Mucosa of gallbladder (tissue), 1 donor: ENCODE results near the gene NPAS3. TPM values are rescaled to one million over a fixed set of nuclear protein-coding genes. Genes with fewer than 3 reads are reported as not detected.

Experiments
- DNase-seq: peaks from one replicate; pipeline ENCODE4 v3.0.0-alpha.2; 2020; ENCODE audit warnings: low spot score
- total RNA-seq: library from RNA; stranded (reverse); gene quantifications from one replicate; pipeline ENCODE4 v1.2.1, GENCODE V29; 2021
- donor health status: DM: no; HTN: no; CAD: no.

NPAS3 gene
- total RNA-seq, 1 donor from 2014 or later: 1.8 TPM

- no peak for DNase-seq
Observed at GRCh38 chr14:33315217-33315616, 376.5 kb downstream of the NPAS3 start.

DNA sequence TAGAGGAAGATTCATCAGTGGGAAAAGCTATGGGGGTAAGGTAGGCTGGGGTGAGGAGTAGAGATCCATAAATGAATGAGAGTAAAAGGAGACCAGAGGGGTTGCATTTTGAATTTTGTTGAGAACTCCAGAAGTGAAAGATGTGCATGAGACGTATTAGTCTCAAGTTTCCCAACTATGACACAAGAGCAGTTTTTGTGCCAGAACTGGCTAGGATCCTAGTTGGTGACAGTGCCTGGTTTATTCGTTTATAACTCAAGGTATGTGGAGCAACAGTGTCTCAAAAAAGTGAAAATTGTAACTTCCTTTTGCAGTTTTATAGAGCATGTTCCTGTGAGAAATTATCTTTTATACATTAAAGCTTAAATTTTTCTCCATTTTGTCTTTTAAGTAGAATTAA, 377.0 kb downstream of the NPAS3 start:
- no peak for DNase-seq

- no peak for DNase-seq
Observed at GRCh38 chr14:33317675-33318074, 379.0 kb downstream of the NPAS3 start.

GRCh38 chr14:33323979-33324378, 385.3 kb downstream of the NPAS3 start:
- no peak for DNase-seq

DNA sequence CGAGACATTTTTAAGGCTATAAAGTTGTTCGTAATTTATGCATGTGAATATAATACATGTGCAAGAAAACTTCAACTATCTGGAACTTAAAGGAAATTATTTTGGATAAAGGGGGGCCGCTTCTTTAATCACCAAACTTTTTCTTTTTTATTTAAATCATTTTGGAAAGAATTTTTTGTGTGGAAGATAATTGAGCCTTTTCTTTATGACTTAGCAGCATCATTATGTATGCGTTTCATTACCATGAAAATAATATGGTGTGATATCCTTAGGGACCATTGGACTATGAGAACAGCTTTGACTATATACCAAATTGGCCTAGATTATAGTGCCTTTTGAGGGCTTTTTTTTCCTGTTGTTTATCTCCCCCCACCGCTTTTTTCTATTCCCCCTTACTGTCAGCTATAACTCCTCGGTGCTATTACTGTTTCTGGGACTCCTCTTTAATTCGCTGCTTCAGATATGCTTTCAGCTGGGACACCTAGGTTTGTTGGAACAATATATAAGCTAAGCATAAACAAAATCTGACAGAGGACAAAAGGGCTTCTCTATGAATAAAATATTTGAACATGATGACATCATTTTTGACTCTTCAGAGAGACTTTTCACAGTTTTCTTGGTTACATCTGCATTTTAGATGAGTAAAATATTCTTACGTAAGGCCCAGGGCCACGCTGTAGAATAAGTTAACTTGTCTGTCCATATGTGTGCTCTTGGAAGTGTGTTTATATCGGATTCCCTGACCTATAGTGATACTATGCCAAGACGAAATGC, 392.7 kb downstream of the NPAS3 start:
- no peak for DNase-seq

DNA sequence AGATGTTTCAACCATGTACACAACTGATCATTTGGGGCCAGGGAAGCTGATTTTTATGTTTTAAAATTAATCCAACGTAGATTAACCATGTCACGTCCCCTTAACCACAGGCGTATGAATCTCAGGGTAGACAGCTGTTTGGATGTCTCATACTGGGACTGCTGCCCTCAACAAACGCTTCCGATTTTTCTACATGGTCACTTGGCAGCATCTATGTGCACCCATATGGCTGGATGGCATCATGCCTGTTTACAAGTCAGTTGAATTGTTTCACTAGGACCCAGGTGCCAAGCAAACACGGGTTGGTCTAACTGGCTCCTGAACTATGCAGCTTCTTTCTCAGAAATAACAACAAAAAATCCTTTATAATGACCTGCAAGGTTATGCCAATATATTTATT, 393.8 kb downstream of the NPAS3 start:
- DNase-seq: no peak

GRCh38 chr14:33335366-33335765, 396.7 kb downstream of the NPAS3 start:
- DNase-seq: no peak

- DNase-seq: no peak
Observed at GRCh38 chr14:33342299-33342974, 403.8 kb downstream of the NPAS3 start.

DNA sequence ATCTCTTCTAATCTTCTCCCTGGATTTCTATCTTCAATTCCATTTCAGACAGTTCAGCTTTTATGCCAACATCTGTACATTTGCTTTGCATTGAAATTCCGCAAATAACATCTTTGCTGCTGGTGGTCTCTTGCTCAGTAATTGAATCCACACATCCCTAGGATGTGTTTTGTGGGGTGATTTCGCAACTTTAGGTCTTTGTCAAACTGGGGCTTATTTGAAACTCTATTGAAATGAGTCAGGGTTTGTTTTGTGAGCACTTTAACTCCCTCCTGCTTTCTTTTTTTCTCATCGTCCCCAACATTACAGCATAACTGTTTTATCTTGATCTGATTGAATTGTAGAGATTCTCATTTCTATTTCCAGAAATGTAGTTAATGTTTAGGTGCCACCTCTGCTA, 404.3 kb downstream of the NPAS3 start:
- no peak for DNase-seq

DNA sequence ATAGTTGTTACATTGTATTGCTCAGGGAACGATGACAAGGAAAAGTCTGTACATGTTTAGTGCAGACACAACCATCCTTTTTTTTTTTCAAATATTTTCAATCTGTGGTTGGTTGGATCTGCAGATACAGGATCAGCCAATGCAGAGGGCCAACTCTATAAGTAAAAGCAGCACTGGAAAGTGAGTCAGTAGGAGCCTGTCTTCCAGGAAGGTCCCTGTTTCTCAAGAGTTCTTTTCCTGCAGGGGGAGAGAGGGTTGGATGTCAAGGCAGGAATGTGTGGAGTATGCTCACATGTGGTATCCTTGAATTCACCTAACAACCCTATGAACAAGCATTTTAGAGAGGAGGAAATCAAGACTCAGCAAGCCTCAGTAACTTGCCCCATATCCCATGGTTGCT, 409.1 kb downstream of the NPAS3 start:
- DNase-seq: no peak

DNA sequence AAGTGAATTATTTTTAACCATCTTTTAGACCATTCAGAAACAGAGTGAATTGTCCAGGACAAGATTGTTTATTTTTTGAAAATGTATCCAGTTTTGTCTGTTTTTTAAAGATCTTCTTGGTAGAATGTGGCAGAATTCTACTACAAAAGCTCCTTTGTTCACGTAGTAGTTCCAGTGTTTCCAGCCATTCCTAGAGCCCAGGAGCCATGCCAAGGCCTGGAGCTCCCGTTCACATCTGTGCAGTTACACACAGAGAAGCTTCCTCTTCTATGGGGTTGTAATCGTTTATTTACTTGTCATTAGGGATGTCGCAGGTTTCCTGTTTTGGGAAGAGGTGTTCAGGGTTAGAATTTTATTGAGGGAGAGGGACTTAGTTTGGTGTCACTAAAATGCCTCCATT, 409.8 kb downstream of the NPAS3 start:
- DNase-seq: no peak

DNA sequence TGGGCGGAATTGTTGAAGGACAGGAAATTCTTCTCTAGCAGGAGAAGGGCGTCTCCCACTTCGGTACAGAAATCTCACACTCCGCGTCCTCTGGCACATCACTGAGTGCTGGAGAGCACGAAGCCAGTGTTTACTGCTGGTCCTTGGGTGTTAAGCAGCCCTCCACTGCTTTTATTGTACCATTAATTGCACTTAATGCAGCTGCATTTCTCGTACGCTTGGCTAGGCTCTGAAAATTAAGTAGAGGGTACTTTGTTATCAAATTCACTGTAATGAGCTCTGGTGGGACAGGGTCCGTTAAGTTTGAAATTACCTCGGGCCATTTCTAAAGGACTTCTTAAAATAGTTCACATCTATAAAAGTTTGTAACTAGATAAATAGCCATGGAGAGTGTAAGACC, 411.2 kb downstream of the NPAS3 start:
- no peak for DNase-seq

DNA sequence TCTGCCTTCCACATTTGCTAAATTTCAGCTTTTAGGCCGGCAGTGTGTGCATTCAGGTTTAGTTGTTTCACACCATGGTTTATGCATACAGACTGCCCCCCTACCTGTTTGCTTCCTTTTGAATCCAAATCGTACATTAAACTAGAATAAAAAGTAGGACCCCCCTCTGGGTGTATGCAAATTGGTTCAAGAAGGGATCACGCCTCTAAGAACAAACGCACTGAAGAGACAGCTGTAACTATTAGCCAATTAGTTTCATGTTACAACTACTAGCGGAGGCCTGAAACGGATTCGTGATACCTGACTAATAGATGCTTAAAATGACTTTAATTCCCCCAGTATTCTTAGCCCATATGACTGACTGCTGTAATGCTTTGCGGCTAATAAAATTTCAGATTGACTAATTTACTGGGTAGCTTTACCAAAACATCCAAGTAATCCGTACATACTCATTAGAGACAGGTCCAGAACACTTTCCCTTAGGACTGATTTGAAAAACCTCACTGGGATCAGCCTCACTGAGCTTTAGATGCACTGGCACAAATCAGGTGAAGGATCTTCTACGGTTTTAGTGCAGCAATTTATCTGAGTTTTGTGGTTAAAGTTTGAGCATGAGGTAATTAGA, 411.8 kb downstream of the NPAS3 start:
- DNase-seq: no peak

GRCh38 chr14:33352821-33353220, 414.1 kb downstream of the NPAS3 start:
- DNase-seq: no peak

GRCh38 chr14:33356181-33356580, 417.5 kb downstream of the NPAS3 start:
- no peak for DNase-seq

- no peak for DNase-seq
Observed at GRCh38 chr14:33357225-33358010, 418.7 kb downstream of the NPAS3 start.

GRCh38 chr14:33359288-33359881, 420.7 kb downstream of the NPAS3 start:
- no peak for DNase-seq

DNA sequence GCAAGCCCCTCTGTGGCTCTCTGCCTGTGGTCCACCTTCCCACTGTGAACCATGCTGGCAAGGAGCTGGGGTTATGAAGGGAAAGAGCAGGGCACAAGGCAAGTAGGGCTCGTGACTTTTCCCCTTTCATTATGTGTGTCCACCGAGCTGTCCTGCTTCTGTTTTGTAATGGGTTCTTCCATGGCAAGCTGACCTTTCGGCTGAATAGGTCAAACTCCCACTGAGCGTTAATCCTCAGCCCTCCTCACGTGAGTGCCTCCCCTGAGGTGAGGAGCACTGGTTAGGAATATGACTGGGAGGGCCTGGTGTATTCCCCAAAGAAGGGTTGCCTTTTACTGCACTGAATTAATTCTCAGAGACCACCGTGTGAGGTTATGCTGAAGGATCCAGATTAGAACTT, 424.3 kb downstream of the NPAS3 start:
- DNase-seq: no peak

- no peak for DNase-seq
Observed at GRCh38 chr14:33363682-33364081, 425.0 kb downstream of the NPAS3 start.

DNA sequence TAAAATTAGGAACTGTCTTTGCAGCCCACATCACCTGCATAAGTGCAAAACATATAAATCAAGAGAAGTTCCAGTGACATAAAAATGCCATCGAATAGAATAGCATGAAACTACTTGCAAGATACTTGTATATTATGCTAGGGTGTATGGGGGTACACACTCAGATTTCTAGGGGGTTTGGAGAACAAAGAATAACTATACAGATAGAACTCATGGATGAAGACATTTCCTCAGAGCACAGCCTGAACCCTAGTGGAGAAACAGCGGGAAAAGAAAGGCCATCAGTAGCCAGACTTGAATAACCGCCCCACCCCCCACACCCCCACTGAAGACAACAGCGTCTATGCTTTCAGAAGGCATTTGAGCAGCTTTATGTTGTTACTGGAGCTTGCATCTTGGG, 425.8 kb downstream of the NPAS3 start:
- no peak for DNase-seq

DNA sequence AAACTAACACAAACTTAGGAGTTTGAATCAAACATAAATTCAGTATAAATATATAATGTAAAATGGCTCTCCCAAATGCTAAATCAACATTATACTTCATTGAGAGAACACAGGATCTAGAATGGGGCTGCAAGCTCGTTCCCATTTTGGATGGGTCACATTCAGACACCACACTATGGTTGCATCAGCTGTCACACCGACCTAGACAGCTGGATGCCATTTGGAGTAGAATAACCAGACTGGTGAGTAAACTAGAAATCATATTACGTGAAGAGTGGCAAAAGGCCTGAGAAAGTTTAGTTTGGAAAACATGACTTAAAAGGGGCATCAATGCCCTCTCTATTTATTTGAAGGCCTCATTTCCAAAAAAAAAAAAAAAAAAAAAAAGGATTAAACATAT, 430.4 kb downstream of the NPAS3 start:
- no peak for DNase-seq

DNA sequence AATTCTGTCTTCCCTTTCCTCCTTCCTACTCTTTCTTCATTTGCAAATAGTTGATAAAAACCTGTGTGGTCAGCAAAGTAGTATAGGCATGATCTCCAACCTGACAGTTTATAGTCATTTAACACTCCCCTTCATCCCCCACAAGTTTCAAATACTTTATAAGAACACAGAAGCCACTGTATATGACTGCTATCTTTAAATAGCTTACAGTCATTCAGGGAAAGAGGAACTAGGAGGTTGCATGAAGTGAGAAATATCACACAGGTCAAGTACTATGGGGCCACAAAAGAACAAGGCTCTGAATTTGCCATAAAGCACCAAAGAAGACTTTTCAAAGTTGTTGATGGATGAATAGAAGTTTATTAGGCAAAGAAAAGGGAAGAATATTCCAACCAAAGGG, 431.3 kb downstream of the NPAS3 start:
- DNase-seq: no peak
